PC-9 (cell line): Measurements from ENCODE around the gene RPS15.

ENCODE experiments used
- CTCF ChIP-seq: fragments of 200-600 bp; sonication (generic); conservative IDR thresholded peaks from 2 replicates; pipeline ENCODE4 v1.6.1; 2017; ENCODE audit warnings: mixed run types, antibody characterized with exemption, mild to moderate bottlenecking, moderate library complexity
- EZH2 ChIP-seq: fragments of 200-600 bp; sonication (generic); IDR thresholded peaks from 2 replicates; pipeline ENCODE4 v1.8.0; 2017; ENCODE audit warnings: antibody characterized with exemption, low read depth

GRCh38 chr19:1431759-1432506, 6.3 kb upstream of the RPS15 start:
- TF ChIP-seq CTCF (no peak), EZH2 (no peak)
